ENCODE results near the gene ARSA.

Gene ARSA

GRCh38 chr22:50602338-50602700 lies 25.6 kb downstream of the ARSA start:
- no peak for DNase-seq (ENCODE audit: low read depth)
- TF ChIP-seq MAX (IDR thresholded peaks at IDR 0.05; ENCODE audit: low read depth, low read length) (no peak), CTCF (IDR thresholded peaks at IDR 0.05; ENCODE audit: low read depth, low read length) (no peak), POLR2A (IDR thresholded peaks at IDR 0.05; ENCODE audit: extremely low read depth, insufficient read length) (no peak), MYC (IDR thresholded peaks at IDR 0.05; ENCODE audit: low read depth, low read length) (no peak)

GRCh38 chr22:50601669-50602337 lies 26.1 kb downstream of the ARSA start:
- TF ChIP-seq MAX (IDR thresholded peaks at IDR 0.05; ENCODE audit: low read depth, low read length) = no peak
- TF ChIP-seq CTCF (IDR thresholded peaks at IDR 0.05; ENCODE audit: low read depth, low read length) = no peak
- TF ChIP-seq POLR2A (IDR thresholded peaks at IDR 0.05; ENCODE audit: extremely low read depth, insufficient read length) = no peak
- no peak for TF ChIP-seq MYC (IDR thresholded peaks at IDR 0.05; ENCODE audit: low read depth, low read length)
- H3K4me3 ChIP-seq (ENCODE audit: low read depth, low read length) = no peak overlapping the region

More at GRCh38 chr22:50602338-50602700, 25.6 kb downstream of the ARSA start:
- H3K4me3 ChIP-seq (ENCODE audit: low read depth, low read length) = no peak overlapping the region

GRCh38 chr22:50600967-50601668 lies 26.8 kb downstream of the ARSA start:
- no peak for TF ChIP-seq CTCF (IDR thresholded peaks at IDR 0.05; ENCODE audit: low read depth, low read length)
- no peak for TF ChIP-seq MAX (IDR thresholded peaks at IDR 0.05; ENCODE audit: low read depth, low read length)
- no peak for TF ChIP-seq MYC (IDR thresholded peaks at IDR 0.05; ENCODE audit: low read depth, low read length)
- TF ChIP-seq POLR2A (IDR thresholded peaks at IDR 0.05; ENCODE audit: extremely low read depth, insufficient read length) = no peak
- H3K4me3 ChIP-seq (ENCODE audit: low read depth, low read length) = no peak overlapping the region
- no peak for DNase-seq (ENCODE audit: low read depth)

More at GRCh38 chr22:50601669-50602337, 26.1 kb downstream of the ARSA start:
- DNase-seq (ENCODE audit: low read depth) = no peak

- DNase-seq (ENCODE audit: low read depth) = no peak
- no peak for TF ChIP-seq MYC (IDR thresholded peaks at IDR 0.05; ENCODE audit: low read depth, low read length)
- no peak for TF ChIP-seq MAX (IDR thresholded peaks at IDR 0.05; ENCODE audit: low read depth, low read length)
- no peak for TF ChIP-seq POLR2A (IDR thresholded peaks at IDR 0.05; ENCODE audit: extremely low read depth, insufficient read length)
- TF ChIP-seq CTCF (IDR thresholded peaks at IDR 0.05; ENCODE audit: low read depth, low read length) = no peak
- H3K4me3 ChIP-seq (ENCODE audit: low read depth, low read length) = no peak within 1 kb of the TSS
Measured at GRCh38 chr22:50600538-50600937, 27.4 kb downstream of the ARSA start, which contains the start of gene MAPK8IP2. TSS of gene MAPK8IP2 (plus strand) at chr22:50600793. CDS start at chr22:50600819, 26 bp downstream.

GRCh38 chr22:50599816-50600455 lies 28.0 kb downstream of the ARSA start:
- TF ChIP-seq CTCF (IDR thresholded peaks at IDR 0.05; ENCODE audit: low read depth, low read length) = no peak
- TF ChIP-seq MAX (IDR thresholded peaks at IDR 0.05; ENCODE audit: low read depth, low read length) = peak; percentile 46
- peak; percentile 60 for DNase-seq (ENCODE audit: low read depth)
- H3K4me3 ChIP-seq (ENCODE audit: low read depth, low read length) = no peak overlapping the region
